NCI-H2196 (cell line): ENCODE data around the gene SNAI1.
"Not testable (repeated sequence)": the region's sequence is repeated elsewhere in the genome, so short reads cannot be mapped to it uniquely, and the experiment has no call there.

Experiments
- DNase-seq: peaks from one replicate; lab custom pipeline; 2025; ENCODE audit not compliant: unreplicated experiment; lab: John Stamatoyannopoulos, UW

The SNAI1 gene

DNA sequence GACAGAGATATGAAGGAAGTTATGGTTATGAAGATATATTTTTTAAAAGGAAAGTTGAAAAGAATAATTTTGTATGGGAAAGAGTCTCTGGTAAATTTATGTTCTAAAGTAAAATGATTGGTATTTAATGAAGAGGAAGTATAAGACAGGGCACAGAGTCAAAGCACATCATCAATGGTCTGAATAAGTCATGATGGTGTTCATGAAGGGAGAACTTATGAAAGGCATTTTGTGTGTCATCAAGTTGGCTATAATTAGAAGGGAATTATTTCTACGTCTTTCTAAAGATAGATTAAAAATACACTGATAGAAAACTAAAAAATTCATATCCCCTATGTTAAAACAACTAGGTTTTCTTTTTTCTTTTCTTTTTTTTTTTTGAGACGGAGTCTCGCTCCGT, 21.4 kb upstream of the SNAI1 start:
- DNase-seq, result no peak

DNA sequence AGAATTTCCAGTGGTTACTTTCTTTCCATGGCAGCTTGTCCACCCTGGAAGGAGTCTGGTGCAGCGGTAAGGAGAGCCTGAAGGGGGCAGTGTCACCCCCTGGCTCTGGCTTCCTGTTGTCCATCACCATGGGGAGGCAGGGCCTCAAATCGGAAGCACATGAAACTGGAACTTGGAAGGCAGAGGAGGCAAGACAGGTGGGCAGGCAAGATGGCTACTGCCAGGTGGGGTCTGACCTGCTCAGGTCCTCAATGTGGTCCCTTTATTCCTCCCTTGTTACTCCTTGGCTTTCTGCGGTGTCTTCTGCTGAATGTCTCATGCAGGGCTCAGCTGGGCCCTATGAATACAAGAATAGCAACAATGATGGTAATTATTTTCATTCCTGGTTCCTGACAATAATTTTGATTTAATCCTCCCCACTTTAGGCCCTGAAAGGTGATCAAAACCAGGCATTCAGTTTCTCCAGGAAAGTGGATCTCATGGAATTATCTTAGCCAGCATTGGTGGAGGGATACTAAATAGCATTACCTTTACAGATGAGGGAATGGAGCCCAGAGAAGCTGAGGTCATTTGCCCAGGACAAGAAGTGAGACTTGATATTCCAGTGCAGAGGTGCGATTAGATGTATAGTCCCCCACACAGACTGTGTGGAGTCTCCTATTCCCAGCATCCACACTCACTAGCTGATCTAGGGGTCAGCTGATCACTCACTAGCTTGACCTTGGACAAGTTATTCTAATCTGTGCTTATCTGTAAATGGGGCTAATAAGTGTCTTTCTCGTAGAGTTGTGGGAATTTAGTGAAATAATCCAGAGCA, 17.6 kb upstream of the SNAI1 start:
- peak; percentile 47 for DNase-seq

DNA sequence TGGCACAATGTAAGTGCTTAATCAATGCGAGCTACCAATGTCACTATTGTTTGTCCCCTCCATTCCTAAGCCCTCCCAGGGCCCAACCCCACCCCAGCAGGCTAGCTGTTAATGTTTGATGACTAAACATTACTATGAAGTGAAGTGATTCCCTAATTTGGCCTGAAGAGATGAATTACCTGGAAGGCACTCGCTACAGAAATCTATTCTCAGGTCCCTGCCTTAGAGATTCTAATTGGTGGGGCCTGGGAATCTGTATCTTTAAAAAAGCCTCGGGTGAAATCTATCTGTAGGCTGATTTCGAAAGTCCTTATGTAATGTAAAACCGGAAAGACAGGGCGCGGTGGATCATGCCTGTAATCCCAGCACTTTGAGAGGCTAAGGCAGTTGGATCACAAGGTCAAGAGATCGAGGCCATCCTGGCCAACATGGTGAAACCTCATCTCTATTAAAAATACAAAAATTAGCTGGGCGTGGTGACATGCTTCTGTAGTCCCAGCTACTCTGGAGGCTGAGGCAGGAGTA, 16.9 kb upstream of the SNAI1 start:
- DNase-seq, result no peak

DNA sequence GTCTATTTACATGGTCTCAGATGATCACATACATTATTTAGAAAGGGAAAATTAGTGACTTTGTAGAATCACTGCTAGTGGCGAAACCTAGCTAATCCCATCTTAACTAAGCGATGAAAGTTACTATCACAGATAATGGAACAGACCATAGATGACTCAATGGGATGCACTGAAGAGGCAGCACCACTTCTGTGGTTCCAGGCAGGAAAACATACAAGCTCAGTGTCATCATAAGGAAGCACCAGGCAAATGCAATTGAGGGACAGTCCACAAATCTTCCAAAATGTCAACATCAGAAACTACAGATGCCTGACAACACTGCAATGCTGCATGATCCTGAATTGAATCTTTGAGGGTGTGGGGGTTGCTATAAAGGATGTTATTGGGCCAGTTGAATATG, 15.9 kb upstream of the SNAI1 start:
- DNase-seq, result no peak

DNA sequence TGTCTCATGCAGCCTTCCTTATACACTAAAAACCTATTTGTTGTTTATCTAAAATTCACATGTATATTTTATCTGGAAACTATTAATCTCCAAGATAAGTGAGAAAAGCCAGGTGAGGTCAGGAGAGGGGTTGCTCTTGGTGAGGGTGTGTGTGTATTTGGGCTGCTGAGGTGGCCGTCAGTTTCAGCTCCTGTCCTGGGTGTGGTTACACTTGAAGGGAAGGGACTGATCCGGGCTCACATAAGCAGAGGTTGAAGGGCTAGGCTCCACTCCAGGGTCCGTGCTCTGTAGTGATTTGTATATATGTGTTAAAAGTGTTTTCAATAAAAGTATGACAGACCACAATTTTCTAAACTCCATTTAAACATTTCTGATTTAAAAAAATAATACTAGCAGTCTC, 13.5 kb upstream of the SNAI1 start:
- no peak for DNase-seq

DNA sequence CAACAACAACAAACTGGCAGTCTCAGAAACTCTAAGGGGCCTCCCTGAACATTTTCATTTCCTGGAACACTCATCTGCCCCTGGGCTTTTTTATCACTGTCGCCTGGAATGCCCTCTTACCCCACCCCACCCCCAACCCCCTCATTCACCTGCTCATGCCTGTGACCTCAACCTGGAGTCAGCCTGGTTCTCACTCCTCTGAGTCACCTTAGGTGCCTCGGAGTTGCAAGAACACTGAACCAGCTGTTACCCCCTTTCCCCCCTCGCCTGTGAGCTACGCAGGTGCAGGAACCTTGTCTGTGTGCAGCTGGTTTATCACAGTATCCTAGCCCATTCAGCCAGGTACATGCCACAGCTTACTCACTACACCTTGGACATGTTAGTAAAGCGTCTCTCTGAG, 12.8 kb upstream of the SNAI1 start:
- peak; percentile 18 for DNase-seq

DNA sequence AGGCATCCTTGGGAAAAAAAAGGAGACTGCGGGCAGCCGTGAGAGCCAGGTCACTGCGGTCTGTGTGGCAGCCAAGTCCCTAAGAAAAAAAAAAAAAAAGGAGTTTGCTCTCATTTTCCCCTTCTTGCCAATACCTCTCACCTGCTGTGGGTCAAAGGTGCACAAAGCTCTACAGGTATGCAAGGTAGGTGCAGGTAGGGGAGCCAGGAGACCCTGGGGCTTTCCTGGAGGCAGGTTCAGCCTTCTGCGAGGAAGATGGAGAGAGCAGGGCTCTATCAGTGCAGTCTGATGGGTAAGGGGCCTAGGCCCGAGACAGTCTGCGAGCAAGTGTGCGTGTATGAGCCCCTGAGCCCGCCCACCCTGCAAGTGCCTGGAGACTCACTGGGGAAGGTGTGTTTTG, 12.3 kb upstream of the SNAI1 start:
- DNase-seq, result no peak

DNA sequence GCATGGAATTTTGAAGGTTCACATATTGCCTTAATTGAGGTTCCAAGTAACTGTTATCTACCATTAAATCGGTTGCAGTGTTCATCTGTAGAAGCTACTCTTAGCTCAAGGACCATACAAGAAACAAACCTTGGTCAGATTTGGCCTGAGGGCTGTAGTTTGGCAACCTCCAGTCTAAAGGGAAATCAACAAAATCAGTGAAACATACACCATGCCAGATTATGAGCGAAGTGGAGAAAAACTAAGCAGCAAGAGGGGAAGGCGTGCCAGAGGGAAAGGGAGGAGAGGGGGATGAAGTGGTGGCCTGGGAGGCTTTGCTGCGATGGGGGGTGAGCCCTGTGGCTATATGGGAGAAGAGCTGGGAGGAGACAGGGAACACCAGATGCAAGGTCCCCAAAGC, 8.8 kb upstream of the SNAI1 start:
- DNase-seq, result no peak

DNA sequence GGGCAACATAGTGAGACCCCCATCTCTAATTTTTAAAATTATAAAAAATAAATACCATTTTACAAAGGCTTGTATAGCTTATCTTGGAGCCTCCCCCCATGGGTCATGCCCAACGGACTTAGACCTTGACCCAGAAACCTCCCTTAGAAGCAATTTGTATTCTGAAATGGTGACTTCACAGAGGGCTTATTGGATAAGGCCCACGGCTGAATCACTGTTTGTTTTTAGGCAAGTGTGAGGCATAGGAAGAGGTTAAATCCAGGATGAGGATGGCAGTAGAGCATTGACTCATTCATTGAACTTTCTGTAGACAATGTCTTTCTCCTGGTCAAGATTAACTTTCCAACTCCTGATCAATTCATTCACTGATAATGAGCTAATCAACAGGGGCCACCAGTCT, 6.2 kb upstream of the SNAI1 start:
- no peak for DNase-seq

DNA sequence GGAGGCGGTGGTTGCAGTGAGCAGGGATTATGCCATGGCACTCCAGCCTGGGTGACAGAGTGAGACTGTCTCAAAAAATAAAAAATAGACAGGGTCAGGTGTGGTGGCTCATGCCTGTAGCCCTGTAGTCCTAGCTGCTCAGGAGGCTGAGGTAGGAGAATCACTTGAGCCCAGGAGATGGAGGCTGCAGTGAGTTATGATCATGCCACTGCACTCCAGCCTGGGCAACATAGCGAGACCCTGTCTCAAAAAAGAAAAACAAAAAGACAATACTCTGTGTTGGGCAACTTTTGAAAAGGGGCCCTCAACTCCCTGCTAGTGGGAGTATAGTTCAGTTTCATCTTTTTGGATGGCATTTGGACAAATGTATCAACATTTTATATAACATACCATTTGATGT, 5.0 kb upstream of the SNAI1 start:
- DNase-seq, result not testable (repeated sequence)

DNA sequence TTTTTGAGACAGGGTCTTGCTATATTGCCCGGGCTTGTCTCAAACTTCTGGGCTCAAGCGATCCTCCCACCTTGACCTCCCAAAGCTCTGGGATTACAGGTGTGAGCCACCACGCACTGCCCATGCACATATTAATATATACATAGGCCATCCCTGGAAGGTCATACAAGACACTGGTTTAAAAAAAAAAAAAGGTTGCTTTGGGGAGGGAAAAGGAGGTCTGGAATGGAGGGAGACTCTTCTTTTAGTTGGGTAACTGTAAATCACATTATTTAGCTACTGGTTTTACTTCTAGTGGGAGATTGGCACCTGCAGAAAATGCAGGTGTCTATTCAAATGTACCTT, 4.1 kb upstream of the SNAI1 start:
- no peak for DNase-seq

DNA sequence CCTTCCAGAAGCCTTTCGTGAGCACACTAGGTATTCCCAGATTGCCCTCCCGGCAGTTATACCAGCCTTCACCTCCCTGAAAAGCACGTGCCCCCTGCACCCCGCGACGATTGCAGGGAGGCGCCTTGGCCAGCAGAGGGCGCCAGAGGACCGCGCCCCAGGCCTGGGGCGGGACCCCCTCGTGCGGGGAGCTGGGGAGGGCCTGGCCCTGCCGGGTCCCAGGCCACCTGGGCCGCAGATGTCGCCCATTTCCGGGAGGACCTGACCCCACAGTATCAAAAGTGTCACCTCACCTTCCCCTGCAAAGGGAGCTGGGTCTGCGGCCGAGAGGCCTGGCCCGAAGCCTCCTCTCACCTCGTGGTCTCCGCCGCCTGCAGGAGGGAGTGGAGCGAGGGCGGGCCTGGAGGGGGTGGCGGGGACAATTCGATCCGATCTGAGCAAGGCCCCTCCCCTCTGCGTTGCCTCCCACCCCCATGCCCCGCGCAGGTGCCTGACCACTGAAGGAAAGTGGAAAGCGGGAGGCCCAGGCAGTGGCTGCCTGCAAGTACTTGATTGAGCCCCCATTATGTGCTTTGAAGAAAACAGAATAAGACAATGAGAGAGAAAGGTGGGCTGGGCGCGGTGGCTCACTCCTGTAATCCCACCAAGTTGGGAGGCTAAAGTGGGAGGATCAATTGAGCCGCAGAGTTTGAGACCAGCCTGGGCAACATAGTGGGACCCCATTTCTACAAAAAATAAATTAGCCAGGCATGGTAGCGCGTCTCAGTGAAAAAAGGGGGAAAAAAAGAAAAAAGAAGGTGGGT, 3.5 kb upstream of the SNAI1 start:
- peak; percentile 56 for DNase-seq

DNA sequence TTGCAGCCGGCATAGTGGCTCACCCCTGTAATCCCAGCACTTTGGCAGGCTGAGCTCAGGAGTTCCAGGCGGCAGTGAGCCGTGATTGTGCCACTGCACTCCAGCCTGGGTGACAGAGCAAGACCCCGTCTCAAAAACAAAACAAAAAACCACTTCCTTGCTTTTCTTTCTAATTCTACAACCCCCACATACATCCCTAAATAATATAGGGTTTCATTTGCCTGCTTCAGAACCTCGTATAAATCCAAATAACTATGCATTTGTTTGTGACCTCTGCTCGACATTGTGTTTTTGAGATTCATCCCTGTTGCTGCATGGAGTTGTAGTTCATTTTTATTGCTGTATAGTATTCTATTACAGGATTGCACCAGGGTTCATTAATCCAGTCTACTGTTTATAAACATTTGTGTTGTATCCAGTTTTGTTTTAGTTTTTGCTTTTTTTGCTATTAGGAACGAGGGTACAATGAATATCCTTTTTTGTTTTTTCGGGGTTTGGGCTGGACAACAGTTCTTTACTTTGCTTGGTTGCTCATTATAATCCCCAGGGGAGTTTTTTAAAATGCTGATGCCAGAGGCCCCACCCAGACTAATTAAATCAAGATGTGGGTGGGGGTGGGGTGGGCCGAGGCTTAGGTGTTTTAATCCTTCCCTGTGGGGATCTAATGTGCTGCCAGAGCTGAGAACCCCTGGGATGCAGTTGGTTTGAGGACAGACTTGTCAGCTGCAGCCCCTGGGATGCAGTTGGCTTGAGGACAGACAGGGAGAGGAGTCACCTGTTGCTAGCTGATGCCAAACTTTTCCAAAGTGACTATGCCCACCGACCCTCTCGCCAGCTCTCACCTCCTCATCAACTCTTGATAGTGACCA, 2.4 kb upstream of the SNAI1 start:
- no peak for DNase-seq

DNA sequence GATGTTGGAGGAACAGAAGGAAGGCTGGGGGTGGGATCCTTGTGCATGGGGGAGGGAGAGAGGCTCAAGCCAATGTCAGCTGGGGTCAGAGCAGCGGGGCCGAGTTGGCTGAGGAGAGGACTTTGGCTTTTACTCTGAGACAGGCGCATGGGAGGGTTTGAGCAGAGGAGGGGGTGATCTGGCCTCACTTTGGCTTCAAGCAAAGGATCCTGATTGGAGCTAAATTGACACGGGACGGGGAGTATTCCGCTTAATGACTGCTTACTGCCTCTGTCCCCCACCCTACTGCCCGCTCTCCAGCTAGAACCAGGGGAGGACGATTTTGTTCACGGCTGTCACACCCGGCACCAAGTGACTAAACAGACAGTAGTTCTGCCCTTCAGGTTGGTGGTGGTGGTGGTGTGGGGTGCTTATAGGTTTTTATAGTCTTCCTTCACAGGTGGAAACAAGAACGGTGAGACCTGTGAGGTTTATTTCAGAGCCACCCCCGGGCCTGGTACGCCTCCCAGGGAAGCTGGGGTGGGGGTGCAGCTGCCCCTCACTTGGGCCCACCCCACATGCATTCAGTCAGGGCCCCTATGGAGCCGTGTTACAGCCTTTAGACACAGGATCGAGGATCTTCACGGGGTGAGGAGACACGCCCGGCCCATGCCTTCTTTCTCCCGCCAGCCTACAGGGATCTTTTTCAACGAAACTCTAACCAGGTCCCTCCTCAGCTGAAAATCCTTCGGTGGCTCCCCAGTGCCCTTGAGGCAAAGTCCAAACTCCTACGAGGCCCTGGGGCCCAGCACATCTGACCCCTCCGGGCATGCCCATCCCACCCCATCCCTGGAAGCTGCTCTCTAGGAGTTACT, 1.3 kb upstream of the SNAI1 start:
- DNase-seq, result no peak

DNA sequence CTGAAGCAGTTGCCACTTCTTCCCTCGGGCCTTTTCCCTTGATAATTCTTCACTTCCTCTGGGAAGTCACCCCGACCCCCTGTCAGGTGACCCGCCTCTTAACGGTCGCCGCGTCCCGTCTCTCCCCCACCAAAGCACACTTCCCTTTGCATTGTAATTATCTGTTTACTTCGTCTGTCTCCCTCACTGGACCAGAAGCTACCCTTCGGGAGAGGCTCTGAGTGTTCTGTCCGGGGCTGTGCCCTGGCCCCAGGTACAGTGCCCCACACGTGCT, 771 bp upstream of the SNAI1 start:
- no peak for DNase-seq

DNA sequence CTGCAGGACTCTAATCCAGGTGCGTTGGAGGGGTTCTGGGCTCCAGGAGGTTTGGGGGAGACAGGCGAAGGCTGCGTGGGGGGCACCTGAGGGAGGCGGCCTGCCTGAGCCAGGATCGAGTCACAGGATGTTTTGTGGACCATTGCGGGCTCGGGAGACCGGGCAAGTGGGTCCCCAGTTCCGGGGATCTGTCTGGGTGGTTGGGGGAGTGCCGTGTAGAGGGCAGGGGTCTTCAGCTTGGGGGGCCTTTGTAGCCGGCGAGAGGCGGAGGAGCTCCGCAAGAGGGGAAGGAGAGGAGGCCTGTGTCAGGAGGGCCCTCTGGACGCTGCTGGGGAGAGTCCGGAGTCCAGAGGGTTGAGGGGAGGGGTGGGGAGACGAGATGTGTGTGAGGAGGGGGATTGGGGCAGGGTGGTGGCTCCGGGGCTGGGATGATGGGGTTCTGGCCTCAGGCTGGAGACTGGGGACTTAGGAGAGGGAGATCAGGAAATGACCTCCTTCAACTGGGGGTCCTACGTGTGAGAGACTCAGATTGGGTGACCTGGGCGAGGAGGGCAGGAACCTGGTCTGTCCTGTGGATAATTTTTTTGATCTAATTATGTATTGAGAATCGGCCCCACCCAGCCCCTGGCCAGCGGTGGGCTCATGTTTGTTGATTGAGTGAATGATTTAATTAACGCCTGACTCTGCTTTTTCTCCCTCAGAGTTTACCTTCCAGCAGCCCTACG, 505 bp downstream of the SNAI1 start:
- DNase-seq, result no peak

DNA sequence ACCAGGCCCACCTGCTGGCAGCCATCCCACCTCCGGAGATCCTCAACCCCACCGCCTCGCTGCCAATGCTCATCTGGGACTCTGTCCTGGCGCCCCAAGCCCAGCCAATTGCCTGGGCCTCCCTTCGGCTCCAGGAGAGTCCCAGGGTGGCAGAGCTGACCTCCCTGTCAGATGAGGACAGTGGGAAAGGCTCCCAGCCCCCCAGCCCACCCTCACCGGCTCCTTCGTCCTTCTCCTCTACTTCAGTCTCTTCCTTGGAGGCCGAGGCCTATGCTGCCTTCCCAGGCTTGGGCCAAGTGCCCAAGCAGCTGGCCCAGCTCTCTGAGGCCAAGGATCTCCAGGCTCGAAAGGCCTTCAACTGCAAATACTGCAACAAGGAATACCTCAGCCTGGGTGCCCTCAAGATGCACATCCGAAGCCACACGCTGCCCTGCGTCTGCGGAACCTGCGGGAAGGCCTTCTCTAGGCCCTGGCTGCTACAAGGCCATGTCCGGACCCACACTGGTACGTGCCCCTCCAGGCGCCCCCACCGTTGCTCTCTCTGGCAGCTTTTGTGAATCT, 1.1 kb downstream of the SNAI1 start:
- DNase-seq, result no peak

DNA sequence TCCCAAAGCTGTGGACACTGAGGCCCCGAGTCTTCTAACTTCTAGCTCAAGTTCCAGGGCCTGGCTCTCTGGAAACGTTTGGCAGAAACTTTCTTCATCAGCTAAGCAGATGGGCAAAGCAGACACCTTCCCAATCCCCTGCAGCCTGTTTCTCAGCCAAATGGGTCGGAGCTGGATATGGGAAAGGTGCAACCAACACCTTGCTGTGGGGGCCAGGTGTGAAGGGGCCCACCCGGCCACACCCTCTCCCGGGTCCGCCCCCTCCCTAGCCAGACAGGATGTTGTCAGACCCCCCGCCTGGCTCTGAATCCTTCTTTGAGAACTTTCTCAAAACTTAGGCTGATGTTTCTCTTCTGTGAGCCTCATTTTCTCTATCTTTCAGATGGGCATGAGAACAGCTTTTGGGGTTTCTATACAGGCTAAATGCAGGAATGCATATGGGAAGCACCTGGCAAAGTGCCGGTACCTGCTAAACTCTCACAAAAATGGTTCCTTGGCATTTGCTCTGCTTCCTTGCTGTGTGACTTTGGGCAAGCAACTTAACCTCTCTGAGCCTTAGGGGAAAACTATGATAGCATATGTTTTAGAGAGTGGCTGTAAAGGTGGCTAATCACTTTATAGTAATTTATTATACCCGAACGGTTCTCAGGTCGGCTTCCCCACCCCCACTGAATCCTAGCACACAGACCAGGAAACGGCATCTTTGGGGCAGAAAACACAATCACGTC, 1.8 kb downstream of the SNAI1 start:
- DNase-seq, result no peak

DNA sequence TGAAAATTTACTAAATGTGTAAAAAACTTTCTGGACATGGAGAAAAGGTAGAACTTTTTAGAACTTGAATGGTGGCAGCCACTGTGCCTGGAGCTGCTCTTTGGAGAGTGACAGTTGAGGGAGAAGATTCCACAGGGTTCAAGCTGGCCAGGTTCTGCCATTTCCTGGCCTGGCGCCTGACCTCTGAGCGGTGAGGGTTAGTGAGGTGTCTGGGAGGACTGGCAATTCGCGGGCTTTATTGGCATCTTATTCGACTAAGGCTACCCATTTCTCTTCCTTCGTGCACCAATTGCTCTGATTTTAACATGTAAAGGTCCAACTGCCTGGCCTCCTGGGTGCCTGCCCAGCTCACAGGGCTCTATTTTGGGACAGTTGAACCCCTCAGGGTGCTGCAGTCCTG, 2.4 kb downstream of the SNAI1 start:
- DNase-seq, result no peak
